GM12878 (cell line): ENCODE results near the gene MARVELD3. TPM values are rescaled to one million over a fixed set of nuclear protein-coding genes. Genes with fewer than 3 reads are reported as not detected.

Experiments used
- ATAC-seq: fragments of 200-7000 bp; cut with Tn5 transposase; 3 replicates; pipeline ENCODE4 v1.9.1; 2020; ENCODE audit warnings: mild to moderate bottlenecking, moderate library complexity
- BruUV-seq: library from RNA; stranded (reverse); fragments of 400-500 nt; replicated peaks from 2 replicates; lab custom pipeline; 2021; lab: Mats Ljungman, UMichigan
- CTCF ChIA-PET: fragments of 300-600 bp; sonication (Branson Sonifier 250); formaldehyde crosslinking; extraction: SDS; loops from one replicate; lab custom pipeline; 2021; ENCODE audit warnings: inconsistent platforms; lab: Yijun Ruan, JAX
- POLR2A ChIA-PET: fragments of 350-600 bp; formaldehyde crosslinking; extraction: SDS; loops from one replicate; lab custom pipeline; 2021; ENCODE audit warnings: inconsistent platforms; lab: Charles Lee
- RAD21 ChIA-PET: fragments of 300-600 bp; sonication (Branson Sonifier 250); formaldehyde crosslinking; loops from one replicate; lab custom pipeline; 2023; ENCODE audit warnings: antibody characterized with exemption; ENCODE audit not compliant: unreplicated experiment; lab: Charles Lee
- SMC1A ChIA-PET: fragments of 300-600 bp; sonication (Branson Sonifier 250); formaldehyde crosslinking; loops from one replicate; lab custom pipeline; 2023; ENCODE audit not compliant: unreplicated experiment, uncharacterized antibody; lab: Charles Lee
- DNase-seq: peaks from one replicate; pipeline ENCODE4 v3.0.0-alpha.2; 2011; ENCODE audit warnings: low read depth, low spot score
- FAIRE-seq: peaks from 3 replicates; lab custom pipeline; 2011; peaks lifted over from hg19 to GRCh38; lab: Jason Lieb, UNC
- H2AFZ ChIP-seq: 2 replicates; pipeline ENCODE4 v1.6.0; 2011; ENCODE audit warnings: low read depth, low read length, control low read depth; ENCODE audit not compliant: control insufficient read depth
- H3K27ac ChIP-seq: 2 replicates; pipeline ENCODE4 v1.5.1; 2011; ENCODE audit warnings: control low read depth; ENCODE audit not compliant: control insufficient read depth, insufficient read depth
- H3K27me3 ChIP-seq, 2 experiments: replicated peaks in 1 of 2; 2 replicates each; pipeline versions ENCODE4 v1.6.0 to v1.6.1; 2011; ENCODE audit warnings: low read length in 1 of 2; ENCODE audit not compliant: control insufficient read depth in 2 of 2, insufficient read depth in 2 of 2
- H3K36me3 ChIP-seq, 2 experiments: 2 replicates each; pipeline ENCODE4 v1.5.1; 2011; ENCODE audit warnings: low read length in 1 of 2; ENCODE audit not compliant: control insufficient read depth in 2 of 2, insufficient read depth in 2 of 2
- H3K4me1 ChIP-seq: 2 replicates; pipeline ENCODE4 v1.6.1; 2011; ENCODE audit warnings: mild to moderate bottlenecking, low read length, moderate library complexity, mixed read lengths; ENCODE audit not compliant: control insufficient read depth, insufficient read depth
- H3K4me2 ChIP-seq: 2 replicates; pipeline ENCODE4 v1.6.0; 2011; ENCODE audit warnings: control low read depth; ENCODE audit not compliant: control insufficient read depth, insufficient read depth
- H3K4me3 ChIP-seq: fragments of 200-600 bp; sonication (generic); 2 replicates; pipeline ENCODE4 v1.5.1; 2016
- H3K79me2 ChIP-seq: 2 replicates; pipeline ENCODE4 v1.6.0; 2011; ENCODE audit warnings: low read length; ENCODE audit not compliant: control insufficient read depth, insufficient read depth
- H3K9ac ChIP-seq: 2 replicates; pipeline ENCODE4 v1.8.0; 2011; ENCODE audit warnings: low read length, control low read depth, mixed read lengths; ENCODE audit not compliant: control insufficient read depth, insufficient read depth
- H3K9me3 ChIP-seq: replicated peaks from 3 replicates; pipeline ENCODE4 v1.5.1; 2011; ENCODE audit warnings: mild to moderate bottlenecking, low read length; ENCODE audit not compliant: control insufficient read depth, insufficient read depth
- H4K20me1 ChIP-seq: 2 replicates; pipeline ENCODE4 v1.6.0; 2011; ENCODE audit not compliant: control insufficient read depth, insufficient read depth
- FOS ChIP-seq: IDR thresholded peaks from 3 replicates; pipeline ENCODE4 v1.6.1; 2011; ENCODE audit warnings: borderline replicate concordance; ENCODE audit not compliant: insufficient read length; ENCODE audit errors: extremely low read depth
- HDAC6 ChIP-seq: fragments of 200-600 bp; sonication (generic); IDR thresholded peaks from one replicate; pipeline ENCODE4 v1.8.0; 2017; ENCODE audit warnings: antibody characterized with exemption; ENCODE audit not compliant: unreplicated experiment
- SPI1 ChIP-seq: IDR thresholded peaks from 2 replicates; pipeline ENCODE4 v1.6.1; 2011; ENCODE audit warnings: low read depth, mild to moderate bottlenecking, low read length, moderate library complexity, borderline replicate concordance; ENCODE audit not compliant: insufficient read depth
- TAF1 ChIP-seq: IDR thresholded peaks from 2 replicates; pipeline ENCODE4 v1.6.1; 2011; ENCODE audit warnings: mild to moderate bottlenecking, low read depth, low read length, borderline replicate concordance
- WGBS: methylation state at CpG from one replicate; pipeline ENCODE4 v1.1.6; 2016; ENCODE audit warnings: low lambda C conversion rate; ENCODE audit not compliant: insufficient replicate concordance, insufficient coverage; ENCODE audit errors: missing lambda C conversion rate; 5-methylcytosine and 5-hydroxymethylcytosine counted together
- in situ Hi-C: fragments of 300-500 bp; cut with MboI; formaldehyde crosslinking; loops from 9 replicates; pipeline ENCODE4 v1.14.3; 2018; ENCODE audit warnings: mixed read lengths
- intact Hi-C: fragments of 100-400 bp; cut with micrococcal nuclease; formaldehyde crosslinking; loops from one replicate; pipeline ENCODE4 v1.14.2; 2022; ENCODE audit not compliant: unreplicated experiment
- polyA plus RNA-seq, 11 experiments: library from polyadenylated mRNA; depleted of rRNA in 4 of 11; unstranded in 6 of 11; stranded (reverse) in 5 of 11; fragments of >200 nt; fragmentation: Nextera tagmentation in 4 of 11; fragmentation: Illumina TruSeq in 1 of 11; extraction: Ambion mirVana in 4 of 11; extraction: Trizol in 1 of 11; gene quantifications; 1 replicate in 1 of 11; 2 replicates in 10 of 11; pipeline versions ENCODE4 v1.2.1 to v1.2.3, GENCODE V29; 2011 to 2016; ENCODE audit warnings: inconsistent platforms in 2 of 11, missing spikeins in 2 of 11, low read depth in 1 of 11
- total RNA-seq, 4 experiments: library from RNA; depleted of rRNA in 3 of 4; stranded (reverse); fragments of >200 nt in 3 of 4; fragmentation: Illumina TruSeq in 1 of 4; extraction: Trizol in 1 of 4; gene quantifications; 2 replicates each; pipeline versions ENCODE4 v1.2.1 to v1.2.3, GENCODE V29; 2013 to 2021
- TF ChIP-seq, protein P1 (sequence below): fragments of 150-350 bp; IDR thresholded peaks from 2 replicates; pipeline ENCODE4 v1.6.1; 2016; ENCODE audit warnings: low read depth, low read length

Gene MARVELD3
- total and polyA plus RNA-seq, 10 of the 15 experiments (the other 5 are each of a cell fraction or from before 2014, with no cell fraction given), result 0.03 to 0.18 (median 0.09) TPM; not detected in 4

DNA sequence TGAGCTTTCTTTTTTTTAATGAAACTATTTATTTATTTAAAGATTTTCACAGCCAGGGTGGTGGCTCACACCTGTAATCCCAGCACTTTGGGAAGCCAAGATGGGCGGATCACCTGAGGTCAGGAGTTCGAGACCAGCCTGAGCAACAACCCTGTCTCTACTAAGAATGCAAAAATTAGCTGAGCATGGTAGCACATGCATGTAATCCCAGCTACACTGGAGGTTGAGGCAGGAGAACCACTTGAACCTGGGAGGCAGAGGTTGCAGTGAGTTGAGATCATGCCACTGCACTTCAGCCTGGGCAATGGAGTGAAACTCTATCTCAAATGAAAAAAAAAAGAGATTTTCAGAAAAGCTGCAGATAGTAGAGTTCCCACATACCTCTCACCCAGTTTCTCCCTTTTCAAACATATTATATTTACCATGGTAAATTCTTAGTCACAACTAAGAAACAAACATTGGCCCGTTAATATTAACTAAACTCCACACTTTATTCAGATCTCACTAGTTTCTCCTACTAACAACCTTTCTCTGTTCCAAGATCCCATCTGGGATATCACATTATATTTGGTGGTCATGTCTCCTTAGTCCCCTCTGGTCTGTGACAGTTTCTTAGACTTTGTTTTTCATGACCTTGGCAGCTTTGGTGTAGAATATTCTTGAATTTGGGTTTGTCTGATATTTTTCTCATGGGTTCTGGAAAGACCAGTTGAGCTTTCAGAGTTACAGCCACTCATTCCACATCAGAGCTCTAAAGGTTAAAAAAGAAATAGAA, 41.3 kb upstream of the MARVELD3 start:
- Histone ChIP-seq H3K9ac (no peak overlapping the region), H3K36me3 (no peaks in the 10 kb centered on the region), H3K4me1 (no peaks in the 10 kb centered on the region), H2AFZ (no peak overlapping the region), H3K9me3 (no peaks in the 10 kb centered on the region), H3K4me3 (no peak overlapping the region), H3K4me2 (no peak overlapping the region), H3K27me3 (no peaks in the 10 kb centered on the region), H4K20me1 (no peaks in the 10 kb centered on the region), H3K27ac (no peak overlapping the region), H3K79me2 (no peaks in the 10 kb centered on the region)
- ChIA-PET POLR2A (no interaction called here), RAD21 (interaction anchor here (1.1 to 2.7 kb wide), 2 partner anchors 20 to 27 kb away, joined by 3 to 8 read pairs; no protein-coding TSS in a partner anchor), SMC1A (interaction anchor here (0.6 to 1.5 kb wide), 3 partner anchors 19 to 39 kb away, joined by 3 to 6 read pairs (median 4); no protein-coding TSS in a partner anchor), CTCF (interaction anchor here (0.6 to 2.4 kb wide), 5 partner anchors 9 to 847 kb away, joined by 3 to 7 read pairs (median 3); partner anchors contain the start of gene TAT)
- TF ChIP-seq HDAC6, result no peak
- no TSS peak for BruUV-seq
- intact Hi-C loops (no loop called here), in situ Hi-C loops (no loop called here)
- FAIRE-seq, result no peak
- no peak for DNase-seq
- no peak for ATAC-seq
- 41% methylated on average over 3 of the region's 3 CpGs for WGBS

DNA sequence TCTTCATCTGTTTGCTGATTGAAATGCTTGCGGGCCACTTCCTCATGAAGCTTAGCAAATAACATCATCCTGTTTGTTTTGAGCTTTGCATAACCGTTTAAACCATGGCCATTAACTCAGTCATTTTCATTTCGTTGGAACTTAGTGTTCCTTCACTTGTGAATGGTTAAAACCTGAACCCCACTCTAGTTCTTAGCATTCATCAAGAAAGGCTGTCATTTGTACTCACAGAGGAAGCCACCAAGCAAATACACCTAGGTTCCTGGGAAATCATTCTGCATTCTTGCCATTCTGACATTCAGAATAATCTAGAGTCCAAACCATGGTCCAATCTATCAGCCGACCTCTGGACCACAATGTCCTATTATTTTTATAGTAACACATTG, 40.7 kb upstream of the MARVELD3 start:
- H3K27ac ChIP-seq, result no peak overlapping the region
- H3K4me1 ChIP-seq, result no peaks in the 10 kb centered on the region
- no peaks in the 10 kb centered on the region for H4K20me1 ChIP-seq
- no peaks in the 10 kb centered on the region for H3K79me2 ChIP-seq
- H3K9ac ChIP-seq, result no peak overlapping the region
- SMC1A ChIA-PET, result interaction anchor here (1.1 to 1.5 kb wide), 2 partner anchors 20 to 26 kb away, joined by 4 to 6 read pairs; no protein-coding TSS in a partner anchor
- 32% methylated on average over 4 of the region's 4 CpGs for WGBS
- ATAC-seq (no peak), FAIRE-seq (no peak), DNase-seq (no peak)
- in situ Hi-C loops, result no loop called here
- BruUV-seq, result no TSS peak
- no peak overlapping the region for H3K4me2 ChIP-seq
- no peaks in the 10 kb centered on the region for H3K27me3 ChIP-seq
- RAD21 ChIA-PET, result interaction anchor here (1.1 to 2.7 kb wide), 2 partner anchors 20 to 26 kb away, joined by 3 to 8 read pairs; no protein-coding TSS in a partner anchor
- no peak overlapping the region for H2AFZ ChIP-seq
- no peak for TF ChIP-seq FOS
- TF ChIP-seq SPI1, result no peak; the same call in 1 of the 2 replicates
- TF ChIP-seq, protein P1, sequence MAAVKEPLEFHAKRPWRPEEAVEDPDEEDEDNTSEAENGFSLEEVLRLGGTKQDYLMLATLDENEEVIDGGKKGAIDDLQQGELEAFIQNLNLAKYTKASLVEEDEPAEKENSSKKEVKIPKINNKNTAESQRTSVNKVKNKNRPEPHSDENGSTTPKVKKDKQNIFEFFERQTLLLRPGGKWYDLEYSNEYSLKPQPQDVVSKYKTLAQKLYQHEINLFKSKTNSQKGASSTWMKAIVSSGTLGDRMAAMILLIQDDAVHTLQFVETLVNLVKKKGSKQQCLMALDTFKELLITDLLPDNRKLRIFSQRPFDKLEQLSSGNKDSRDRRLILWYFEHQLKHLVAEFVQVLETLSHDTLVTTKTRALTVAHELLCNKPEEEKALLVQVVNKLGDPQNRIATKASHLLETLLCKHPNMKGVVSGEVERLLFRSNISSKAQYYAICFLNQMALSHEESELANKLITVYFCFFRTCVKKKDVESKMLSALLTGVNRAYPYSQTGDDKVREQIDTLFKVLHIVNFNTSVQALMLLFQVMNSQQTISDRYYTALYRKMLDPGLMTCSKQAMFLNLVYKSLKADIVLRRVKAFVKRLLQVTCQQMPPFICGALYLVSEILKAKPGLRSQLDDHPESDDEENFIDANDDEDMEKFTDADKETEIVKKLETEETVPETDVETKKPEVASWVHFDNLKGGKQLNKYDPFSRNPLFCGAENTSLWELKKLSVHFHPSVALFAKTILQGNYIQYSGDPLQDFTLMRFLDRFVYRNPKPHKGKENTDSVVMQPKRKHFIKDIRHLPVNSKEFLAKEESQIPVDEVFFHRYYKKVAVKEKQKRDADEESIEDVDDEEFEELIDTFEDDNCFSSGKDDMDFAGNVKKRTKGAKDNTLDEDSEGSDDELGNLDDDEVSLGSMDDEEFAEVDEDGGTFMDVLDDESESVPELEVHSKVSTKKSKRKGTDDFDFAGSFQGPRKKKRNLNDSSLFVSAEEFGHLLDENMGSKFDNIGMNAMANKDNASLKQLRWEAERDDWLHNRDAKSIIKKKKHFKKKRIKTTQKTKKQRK, result no peak
- no peak for TF ChIP-seq TAF1
- CTCF ChIA-PET, result interaction anchor here (1.1 to 2.4 kb wide), 4 partner anchors 9 to 43 kb away, joined by 3 to 7 read pairs (median 3); partner anchors contain the start of gene TAT
- intact Hi-C loops, result no loop called here
- H3K36me3 ChIP-seq, result no peaks in the 10 kb centered on the region
- no peak overlapping the region for H3K4me3 ChIP-seq
- no peaks in the 10 kb centered on the region for H3K9me3 ChIP-seq
- POLR2A ChIA-PET, result no interaction called here
